Endothelial cell of umbilical vein (primary cell): ENCODE data around the gene PANX1. TPM values are rescaled to one million over a fixed set of nuclear protein-coding genes. Genes with fewer than 3 reads are reported as not detected.

Source experiments
- BruUV-seq: library from RNA; stranded (reverse); fragments of 400-500 nt; replicated peaks from 2 replicates; lab custom pipeline; 2021; lab: Mats Ljungman, UMichigan
- CTCF ChIA-PET: fragments of 300-600, 350-600 bp; sonication (Branson Sonifier 250); formaldehyde crosslinking; loops from one replicate; lab custom pipeline; 2021; ENCODE audit warnings: antibody characterized with exemption, inconsistent platforms; lab: Charles Lee
- POLR2A ChIA-PET: fragments of 300-600, 350-600 bp; sonication (Branson Sonifier 250); formaldehyde crosslinking; loops from one replicate; lab custom pipeline; 2021; ENCODE audit warnings: antibody characterized with exemption, inconsistent platforms; lab: Charles Lee
- DNase-seq: peaks from one replicate; pipeline ENCODE4 v3.0.0-alpha.2; 2011; ENCODE audit warnings: low read depth, low spot score
- FAIRE-seq: peaks from 2 replicates; lab custom pipeline; 2011; peaks lifted over from hg19 to GRCh38; lab: Jason Lieb, UNC
- H2AFZ ChIP-seq: 2 replicates; pipeline ENCODE4 v1.6.0; 2012; ENCODE audit warnings: low read depth, low read length, control low read depth, inconsistent platforms
- H3K27ac ChIP-seq: 2 replicates; pipeline ENCODE4 v1.5.1; 2011; ENCODE audit warnings: low read depth, mild to moderate bottlenecking, control low read depth, low read length, moderate library complexity; ENCODE audit not compliant: insufficient read depth
- H3K27me3 ChIP-seq, 2 experiments: 2 replicates each; pipeline versions ENCODE4 v1.6.0 to v1.6.1; 2011; ENCODE audit warnings: low read length in 2 of 2, mixed read lengths in 1 of 2; ENCODE audit not compliant: control insufficient read depth in 2 of 2, insufficient read depth in 2 of 2
- H3K36me3 ChIP-seq, 2 experiments: 2 replicates in 1 of 2; 3 replicates in 1 of 2; pipeline ENCODE4 v1.5.1; 2011; ENCODE audit warnings: low read length in 2 of 2, mild to moderate bottlenecking in 1 of 2, moderate library complexity in 1 of 2; ENCODE audit not compliant: control insufficient read depth in 2 of 2, insufficient read depth in 2 of 2; ENCODE audit errors: extremely low read depth in 1 of 2
- H3K4me1 ChIP-seq: 3 replicates; pipeline ENCODE4 v1.5.1; 2011; ENCODE audit warnings: mild to moderate bottlenecking, low read length; ENCODE audit not compliant: control insufficient read depth, insufficient read depth; ENCODE audit errors: extremely low read depth
- H3K4me2 ChIP-seq: 2 replicates; pipeline ENCODE4 v1.6.1; 2011; ENCODE audit warnings: low read length, control low read depth, mixed read lengths; ENCODE audit not compliant: insufficient read depth
- H3K4me3 ChIP-seq, 3 experiments: fragments of 200-600 bp in 1 of 3; sonication (generic), shearing (Covaris generic) in 1 of 3; replicated peaks in 1 of 3; 2 replicates each; pipeline ENCODE4 v1.5.1; 2011 to 2016; ENCODE audit warnings: control low read depth in 3 of 3, low read length in 3 of 3, mild to moderate bottlenecking in 2 of 3, inconsistent platforms in 1 of 3, low read depth in 1 of 3, moderate library complexity in 1 of 3; ENCODE audit not compliant: insufficient read depth in 1 of 3
- H3K79me2 ChIP-seq: 2 replicates; pipeline ENCODE4 v1.6.0; 2012; ENCODE audit warnings: low read length, inconsistent platforms; ENCODE audit not compliant: control insufficient read depth, insufficient read depth
- H3K9ac ChIP-seq: replicated peaks from 2 replicates; pipeline ENCODE3; 2011; ENCODE audit warnings: low read length, control low read depth; ENCODE audit not compliant: insufficient read depth; ENCODE audit errors: extremely low read depth
- H3K9me1 ChIP-seq: replicated peaks from 3 replicates; pipeline ENCODE4 v1.6.0; 2011; ENCODE audit warnings: mild to moderate bottlenecking, low read length; ENCODE audit not compliant: control insufficient read depth, insufficient read depth; ENCODE audit errors: extremely low read depth
- H3K9me3 ChIP-seq: replicated peaks from 2 replicates; pipeline ENCODE4 v1.5.1; 2012; ENCODE audit warnings: low read length, inconsistent platforms; ENCODE audit not compliant: control insufficient read depth, insufficient read depth
- H4K20me1 ChIP-seq: replicated peaks from 2 replicates; pipeline ENCODE3; 2011; ENCODE audit warnings: mild to moderate bottlenecking, low read length; ENCODE audit not compliant: control insufficient read depth, insufficient read depth; ENCODE audit errors: extremely low read depth
- FOS ChIP-seq: IDR thresholded peaks from 2 replicates; pipeline ENCODE4 v1.6.1; 2011; ENCODE audit warnings: mild to moderate bottlenecking, low read length, moderate library complexity, borderline replicate concordance; ENCODE audit not compliant: insufficient read depth
- GATA2 ChIP-seq: IDR thresholded peaks from 2 replicates; pipeline ENCODE4 v1.7.0; 2011; ENCODE audit warnings: low read depth, mild to moderate bottlenecking, moderate library complexity, mixed read lengths, low read length; ENCODE audit not compliant: insufficient read length, insufficient read depth
- JUN ChIP-seq: IDR thresholded peaks from 2 replicates; pipeline ENCODE4 v1.6.1; 2011; ENCODE audit warnings: borderline replicate concordance, low read depth; ENCODE audit not compliant: insufficient read length, insufficient read depth
- MYC ChIP-seq: IDR thresholded peaks from one replicate; pipeline ENCODE4 v1.6.1; 2011; ENCODE audit warnings: mild to moderate bottlenecking, low read depth, low read length
- POLR2A ChIP-seq: IDR thresholded peaks from 2 replicates; pipeline ENCODE4 v1.6.1; 2012; ENCODE audit warnings: low read depth, mild to moderate bottlenecking, control low read depth, low read length
- POLR2AphosphoS5 ChIP-seq: IDR thresholded peaks from 2 replicates; pipeline ENCODE4 v1.6.1; 2012; ENCODE audit warnings: low read depth, mild to moderate bottlenecking, control low read depth, low read length, moderate library complexity; ENCODE audit not compliant: insufficient read depth
- dilution Hi-C: fragments of 300-500 bp; cut with MboI; formaldehyde crosslinking; loops from one replicate; pipeline ENCODE4 v1.15.0; 2019; ENCODE audit warnings: low sequenced_read_pairs; ENCODE audit not compliant: extremely low pct_ligation_motif_present
- intact Hi-C: fragments of 100-400 bp; cut with micrococcal nuclease; formaldehyde crosslinking; loops from one replicate; pipeline ENCODE4 v1.10.0; 2022
- polyA plus RNA-seq, 4 experiments: library from polyadenylated mRNA; depleted of rRNA in 3 of 4; stranded (reverse) in 3 of 4; unstranded in 1 of 4; fragments of >200 nt; gene quantifications; 2 replicates each; pipeline versions ENCODE4 v1.2.1 to v1.2.3, GENCODE V29; 2011 to 2012; ENCODE audit warnings: missing spikeins in 1 of 4
- total RNA-seq: library from RNA; stranded (reverse); gene quantifications from 2 replicates; pipeline ENCODE4 v1.2.3, GENCODE V29; 2021

The PANX1 gene
- total and polyA plus RNA-seq, 2 donors (not counting 3 experiments of a cell fraction or from before 2014, with no cell fraction given): 9.5 to 20.9 TPM

- Histone ChIP-seq H3K9me1 (no peaks in the 10 kb centered on the region), H3K4me2 (no peak overlapping the region), H3K36me3 (no peaks in the 10 kb centered on the region), H3K4me1 (peaks cover 34% of the 10 kb centered on the region), H3K79me2 (peaks cover 61% of the 10 kb centered on the region), H2AFZ (no peak overlapping the region), H3K9ac (no peak overlapping the region), H3K4me3 (no peak overlapping the region), H3K27ac (peak overlapping the region; percentile 34), H3K9me3 (no peaks in the 10 kb centered on the region), H4K20me1 (no peaks in the 10 kb centered on the region), H3K27me3 (no peaks in the 10 kb centered on the region)
- ChIA-PET POLR2A (no interaction called here), CTCF (interaction anchor here (1.1 to 3.2 kb wide), 2 partner anchors 23 to 33 kb away, joined by 3 to 17 read pairs; no protein-coding TSS in a partner anchor)
- dilution Hi-C loops: no loop called here
- intact Hi-C loops: loop anchor here (1.0 kb wide), 1 partner anchor 10 kb away; no protein-coding TSS in a partner anchor
- no TSS peak for BruUV-seq
- peak; percentile 95 for TF ChIP-seq JUN
- TF ChIP-seq GATA2: peak; percentile 23
- peak; percentile 40 for TF ChIP-seq POLR2AphosphoS5
- no peak for TF ChIP-seq MYC
- no peak for TF ChIP-seq POLR2A
- TF ChIP-seq FOS: peak; percentile 99
- DNase-seq (peak; percentile 81), FAIRE-seq (peak; percentile 88)
Observed at GRCh38 chr11:94151903-94152677, 23.4 kb downstream of the PANX1 start.

DNA sequence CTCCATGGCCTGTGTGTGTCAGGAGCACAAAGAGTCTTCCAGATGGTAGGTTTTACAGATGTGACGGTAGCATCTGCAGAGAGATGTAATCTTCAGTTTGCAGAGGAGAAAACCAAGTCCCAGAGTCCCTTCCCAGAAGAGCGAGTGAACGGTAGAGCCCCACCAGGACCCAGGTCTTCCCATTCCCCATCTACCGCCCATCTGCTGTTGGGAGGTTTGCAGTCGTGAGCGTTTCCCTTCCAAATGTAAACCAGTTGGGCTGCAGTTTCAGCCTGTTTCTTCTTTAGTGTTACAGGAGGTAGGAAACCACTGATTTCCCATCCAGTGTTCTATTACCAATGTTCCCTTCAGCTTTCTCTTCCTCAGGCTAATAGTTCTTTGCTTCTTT is 24.0 kb downstream of the PANX1 start:
- Histone ChIP-seq H3K9ac (no peak overlapping the region), H3K36me3 (no peaks in the 10 kb centered on the region), H3K27ac (peak overlapping the region; percentile 34), H3K4me3 (no peak overlapping the region), H3K9me1 (no peaks in the 10 kb centered on the region), H2AFZ (no peak overlapping the region), H3K27me3 (no peaks in the 10 kb centered on the region), H3K9me3 (no peaks in the 10 kb centered on the region), H3K4me1 (peaks cover 34% of the 10 kb centered on the region), H4K20me1 (no peaks in the 10 kb centered on the region), H3K79me2 (peaks cover 57% of the 10 kb centered on the region), H3K4me2 (no peak overlapping the region)
- no peak for DNase-seq
- FAIRE-seq: no peak
- TF ChIP-seq POLR2AphosphoS5 (no peak), POLR2A (no peak)
- dilution Hi-C loops (no loop called here), intact Hi-C loops (loop anchor here (1.0 kb wide), 1 partner anchor 10 kb away; no protein-coding TSS in a partner anchor)
- no TSS peak for BruUV-seq
- ChIA-PET CTCF (interaction anchor here (1.1 to 3.2 kb wide), 2 partner anchors 23 to 32 kb away, joined by 3 to 17 read pairs; no protein-coding TSS in a partner anchor), POLR2A (no interaction called here)
